A204.1 (cell line): Measurements from ENCODE around the gene NKD1.

Experiments
- FAIRE-seq: peaks from 2 replicates; lab custom pipeline; 2012; peaks lifted over from hg19 to GRCh38; lab: Jason Lieb, UNC

The NKD1 gene

GRCh38 chr16:50652836-50653425 lies 104.7 kb downstream of the NKD1 start:
- FAIRE-seq: no peak

GRCh38 chr16:50653633-50654519 lies 105.7 kb downstream of the NKD1 start:
- FAIRE-seq: no peak

- no peak for FAIRE-seq
These were observed 107.4 kb downstream of the NKD1 start for GRCh38 chr16:50655558-50656055.

- no peak for FAIRE-seq
These were observed 109.0 kb downstream of the NKD1 start for GRCh38 chr16:50657241-50657640.

GRCh38 chr16:50659806-50660205 lies 111.6 kb downstream of the NKD1 start:
- FAIRE-seq: no peak

- FAIRE-seq: no peak
These were observed 114.2 kb downstream of the NKD1 start for GRCh38 chr16:50662306-50662940.

- FAIRE-seq: no peak
These were observed 116.1 kb downstream of the NKD1 start for GRCh38 chr16:50664270-50664669.

GRCh38 chr16:50665128-50665878 lies 117.1 kb downstream of the NKD1 start:
- FAIRE-seq: peak; percentile 83

- no peak for FAIRE-seq
These were observed 118.7 kb downstream of the NKD1 start for GRCh38 chr16:50666658-50667496.

GRCh38 chr16:50667497-50668367 lies 119.5 kb downstream of the NKD1 start:
- no peak for FAIRE-seq

GRCh38 chr16:50668368-50669008 lies 120.3 kb downstream of the NKD1 start:
- FAIRE-seq: no peak

GRCh38 chr16:50669741-50670140 lies 121.5 kb downstream of the NKD1 start:
- FAIRE-seq: no peak

- FAIRE-seq: no peak
These were observed 122.3 kb downstream of the NKD1 start for GRCh38 chr16:50670476-50670875.

- no peak for FAIRE-seq
These were observed 123.6 kb downstream of the NKD1 start for GRCh38 chr16:50671644-50672260.

GRCh38 chr16:50673496-50674275 lies 125.5 kb downstream of the NKD1 start:
- no peak for FAIRE-seq

- no peak for FAIRE-seq
These were observed 126.6 kb downstream of the NKD1 start for GRCh38 chr16:50674831-50675230.

GRCh38 chr16:50675686-50676610 lies 127.8 kb downstream of the NKD1 start:
- no peak for FAIRE-seq
